Panc1 (cell line): ENCODE results near the gene STARD5. TPM values are rescaled to one million over a fixed set of nuclear protein-coding genes. Genes with fewer than 3 reads are reported as not detected.

Experiments
- ATAC-seq: fragments of 200-7000 bp; cut with Tn5 transposase; 2 replicates; pipeline ENCODE4 v1.9.1; 2020; ENCODE audit warnings: mild to moderate bottlenecking, moderate library complexity
- BruUV-seq: library from RNA; stranded (reverse); fragments of 400-500 nt; replicated peaks from 2 replicates; lab custom pipeline; 2021; lab: Mats Ljungman, UMichigan
- CTCF ChIA-PET: fragments of 300-600 bp; sonication (Branson Sonifier 250); formaldehyde crosslinking; loops from one replicate; lab custom pipeline; 2022; ENCODE audit warnings: antibody characterized with exemption; lab: Charles Lee
- POLR2A ChIA-PET: fragments of 300-600 bp; sonication (Branson Sonifier 250); formaldehyde crosslinking; loops from one replicate; lab custom pipeline; 2022; ENCODE audit warnings: antibody characterized with exemption; lab: Charles Lee
- DNase-seq: peaks from one replicate; pipeline ENCODE4 v3.0.0-alpha.2; 2010; ENCODE audit warnings: low read depth, low spot score
- H3K27ac ChIP-seq: 2 replicates; pipeline ENCODE4 v1.5.1; 2011; ENCODE audit warnings: mild to moderate bottlenecking, low read length, inconsistent platforms
- H3K27me3 ChIP-seq: fragments of 200-500 bp; sonication (Bioruptor generic); 2 replicates; pipeline ENCODE4 v1.6.0; 2014; ENCODE audit warnings: low read length, inconsistent platforms; ENCODE audit not compliant: control insufficient read depth, insufficient read depth
- H3K36me3 ChIP-seq: fragments of 200-500 bp; sonication (Bioruptor generic); 2 replicates; pipeline ENCODE4 v1.5.1; 2014; ENCODE audit warnings: inconsistent platforms, mild to moderate bottlenecking, low read length, moderate library complexity; ENCODE audit not compliant: control insufficient read depth, insufficient read depth
- H3K4me1 ChIP-seq: 2 replicates; pipeline ENCODE4 v1.5.1; 2011; ENCODE audit warnings: inconsistent platforms, mild to moderate bottlenecking, low read length, moderate library complexity; ENCODE audit not compliant: control insufficient read depth, insufficient read depth
- H3K4me3 ChIP-seq, 2 experiments: 2 replicates each; pipeline ENCODE4 v1.5.1; 2011 to 2012; ENCODE audit warnings: low read depth in 2 of 2, low read length in 2 of 2, mild to moderate bottlenecking in 2 of 2, inconsistent platforms in 1 of 2, moderate library complexity in 1 of 2
- H3K9me3 ChIP-seq: fragments of 200-500 bp; sonication (Bioruptor generic); 2 replicates; pipeline ENCODE4 v1.5.1; 2014; ENCODE audit warnings: low read depth, mild to moderate bottlenecking, inconsistent platforms, low read length, moderate library complexity; ENCODE audit not compliant: control insufficient read depth, insufficient read depth
- CTCF ChIP-seq: fragments of 450-650 bp; IDR thresholded peaks from 2 replicates; pipeline ENCODE4 v1.5.1; 2017; ENCODE audit warnings: mild to moderate bottlenecking
- POLR2AphosphoS5 ChIP-seq: IDR thresholded peaks from 2 replicates; pipeline ENCODE4 v1.6.1; 2012; ENCODE audit warnings: mild to moderate bottlenecking, low read depth, low read length, moderate library complexity
- REST ChIP-seq, 2 experiments: IDR thresholded peaks; 2 replicates each; pipeline ENCODE4 v1.6.1; 2011 to 2012; ENCODE audit warnings: low read depth in 2 of 2, control low read depth in 1 of 2, low read length in 1 of 2, mild to moderate bottlenecking in 1 of 2, moderate library complexity in 1 of 2; ENCODE audit not compliant: insufficient read depth in 1 of 2
- SIN3A ChIP-seq: IDR thresholded peaks from 2 replicates; pipeline ENCODE4 v1.6.1; 2012; ENCODE audit warnings: low read depth, mild to moderate bottlenecking, low read length, moderate library complexity, borderline replicate concordance; ENCODE audit not compliant: insufficient read depth
- TCF7L2 ChIP-seq: IDR thresholded peaks from 2 replicates; pipeline ENCODE4 v1.6.1; 2011; ENCODE audit warnings: mild to moderate bottlenecking, low read depth, low read length, inconsistent platforms
- in situ Hi-C: cut with HindIII; loops from 2 replicates; pipeline ENCODE4 v1.10.0; 2016; ENCODE audit warnings: low sequenced_read_pairs, low pct_unique_long_range_greater_than_20kb
- intact Hi-C: fragments of 100-400 bp; cut with micrococcal nuclease; formaldehyde crosslinking; loops from one replicate; pipeline ENCODE4 v1.10.0; 2022; ENCODE audit not compliant: unreplicated experiment
- total RNA-seq: library from RNA; stranded (reverse); gene quantifications from one replicate; pipeline ENCODE4 v1.2.1, GENCODE V29; 2021; ENCODE audit not compliant: unreplicated experiment

STARD5 gene
- total RNA-seq, 1 experiment from 2014 or later, result 2.9 TPM

GRCh38 chr15:81341351-81341750 is 17.4 kb upstream of the STARD5 start:
- Histone ChIP-seq H3K4me1 (peaks cover 5% of the 10 kb centered on the region; the same call in 1 of the 2 replicates), H3K4me3 (no peak overlapping the region), H3K36me3 (no peaks in the 10 kb centered on the region), H3K27me3 (peaks cover 14% of the 10 kb centered on the region), H3K9me3 (no peaks in the 10 kb centered on the region), H3K27ac (no peak overlapping the region)
- intact Hi-C loops (no loop called here), in situ Hi-C loops (no loop called here)
- ATAC-seq, result no peak
- BruUV-seq, result no TSS peak
- TF ChIP-seq POLR2AphosphoS5, result no peak
- no peak for TF ChIP-seq CTCF
- TF ChIP-seq REST (IDR thresholded peaks at IDR 0.05; ENCODE audit: insufficient read depth in 1 of 2, low read depth in 2 of 2, low read length in 1 of 2), result no peak
- TF ChIP-seq TCF7L2, result no peak
- no peak for TF ChIP-seq SIN3A
- POLR2A ChIA-PET, result no interaction called here
- no peak for DNase-seq
- CTCF ChIA-PET, result no interaction called here

- in situ Hi-C loops, result no loop called here
- CTCF ChIA-PET, result no interaction called here
- TF ChIP-seq SIN3A (no peak), TCF7L2 (no peak), POLR2AphosphoS5 (no peak), CTCF (no peak), REST (IDR thresholded peaks at IDR 0.05; ENCODE audit: insufficient read depth in 1 of 2, low read depth in 2 of 2, low read length in 1 of 2) (no peak)
Observed at GRCh38 chr15:81339851-81340250, 15.9 kb upstream of the STARD5 start.

More at GRCh38 chr15:81339851-81340250, 15.9 kb upstream of the STARD5 start:
- no peak overlapping the region for H3K27ac ChIP-seq
- no peaks in the 10 kb centered on the region for H3K9me3 ChIP-seq
- H3K27me3 ChIP-seq, result peaks cover 14% of the 10 kb centered on the region
- BruUV-seq, result no TSS peak
- ATAC-seq (no peak), DNase-seq (no peak)
- intact Hi-C loops, result no loop called here
- no peaks in the 10 kb centered on the region for H3K36me3 ChIP-seq
- no peak overlapping the region for H3K4me3 ChIP-seq
- POLR2A ChIA-PET, result no interaction called here
- peaks cover 5% of the 10 kb centered on the region; the same call in 1 of the 2 replicates for H3K4me1 ChIP-seq
